Breast epithelium (tissue), 4 donors: ENCODE measurements around the gene TXNL4A. TPM values are rescaled to one million over a fixed set of nuclear protein-coding genes. Genes with fewer than 3 reads are reported as not detected.

Experiments used
- DNase-seq, 2 donors: peaks; one replicate each; pipeline ENCODE4 v3.0.0-alpha.2; 2019; ENCODE audit warnings: low spot score in 2 of 2
- H3K27ac ChIP-seq, 2 donors: fragments of 200-600 bp; sonication (generic) in 1 of 2; one replicate each; pipeline ENCODE4 v1.5.1; 2016 to 2019; ENCODE audit warnings: mild to moderate bottlenecking in 1 of 2
- H3K27me3 ChIP-seq, 2 donors: fragments of 200-600 bp; sonication (generic) in 1 of 2; one replicate each; pipeline versions ENCODE4 v1.5.1 to v1.6.0; 2017 to 2019; ENCODE audit warnings: control low read depth in 1 of 2, mild to moderate bottlenecking in 1 of 2
- H3K36me3 ChIP-seq: fragments of 200-600 bp; one replicate; pipeline ENCODE4 v1.5.1; 2019
- H3K4me1 ChIP-seq, 2 donors: fragments of 200-600 bp; sonication (generic); one replicate each; pipeline ENCODE4 v1.5.1; 2016 to 2019; ENCODE audit warnings: control low read depth in 1 of 2
- H3K4me3 ChIP-seq, 3 donors: fragments of 200-600 bp; sonication (generic); 1 replicate in 2 of 3; 2 replicates in 1 of 3; pipeline ENCODE4 v1.5.1; 2016 to 2019; ENCODE audit warnings: mild to moderate bottlenecking in 3 of 3, moderate library complexity in 2 of 3
- H3K9me3 ChIP-seq, 2 donors: fragments of 200-600 bp; sonication (generic) in 1 of 2; one replicate each; pipeline ENCODE4 v1.5.1; 2016 to 2019; ENCODE audit warnings: control low read depth in 1 of 2
- CTCF ChIP-seq, 3 donors: fragments of 450-650 bp; IDR thresholded peaks; one replicate each; pipeline ENCODE4 v1.5.1; 2016 to 2017; ENCODE audit warnings: antibody characterized with exemption in 3 of 3, mild to moderate bottlenecking in 3 of 3, moderate library complexity in 3 of 3
- POLR2A ChIP-seq: fragments of 450-650 bp; IDR thresholded peaks from one replicate; pipeline ENCODE4 v1.6.1; 2016; ENCODE audit warnings: antibody characterized with exemption, mild to moderate bottlenecking, moderate library complexity
- POLR2AphosphoS5 ChIP-seq, 3 donors: sonication (generic); formaldehyde crosslinking; IDR thresholded peaks; one replicate each; pipeline ENCODE4 v1.6.1; 2017; ENCODE audit warnings: antibody characterized with exemption in 3 of 3
- intact Hi-C: fragments of 100-400 bp; cut with DNase I; formaldehyde crosslinking; loops from one replicate; pipeline ENCODE4 v1.15.1; 2023; ENCODE audit warnings: low total_unique reads
- total RNA-seq, 3 donors: library from RNA; depleted of rRNA; stranded (reverse); fragments of >200 nt; gene quantifications; one replicate each; pipeline ENCODE4 v1.1.0, GENCODE V29; 2016

Gene TXNL4A
- total RNA-seq, 3 donors from 2014 or later = 21.4 to 39.2 (median 23.9) TPM

- intact Hi-C loops = no loop called here
- peak overlapping the region in 1 of 2 donors; percentile 98 for H3K27ac ChIP-seq
- peak overlapping the region in 2 of 3 donors; percentile 90 to 91 for H3K4me3 ChIP-seq
- H3K27me3 ChIP-seq = no peaks in the 10 kb centered on the region
- H3K36me3 ChIP-seq = no peaks in the 10 kb centered on the region
- peaks cover 4 to 11% of the 10 kb centered on the region in 2 donors for H3K4me1 ChIP-seq
- TF ChIP-seq POLR2A (no peak), POLR2AphosphoS5 (IDR thresholded peaks at IDR 0.05) (no peak), CTCF (IDR thresholded peaks at IDR 0.05) (no peak)
- no peak for DNase-seq
- no peaks in the 10 kb centered on the region for H3K9me3 ChIP-seq
Measured at GRCh38 chr18:79986726-79987125, 1.6 kb downstream of the TXNL4A start.

GRCh38 chr18:79985172-79985571 lies 3.2 kb downstream of the TXNL4A start:
- H3K4me3 ChIP-seq = no peak overlapping the region
- H3K9me3 ChIP-seq = no peaks in the 10 kb centered on the region
- H3K27me3 ChIP-seq = no peaks in the 10 kb centered on the region
- no peak overlapping the region for H3K27ac ChIP-seq
- no peaks in the 10 kb centered on the region for H3K36me3 ChIP-seq
- TF ChIP-seq CTCF (IDR thresholded peaks at IDR 0.05) = no peak
- no peak for TF ChIP-seq POLR2AphosphoS5 (IDR thresholded peaks at IDR 0.05)
- TF ChIP-seq POLR2A = no peak
- H3K4me1 ChIP-seq = peaks cover 4 to 11% of the 10 kb centered on the region in 2 donors
- DNase-seq = no peak
- intact Hi-C loops = no loop called here

- H3K27ac ChIP-seq = no peak overlapping the region
- no peaks in the 10 kb centered on the region for H3K36me3 ChIP-seq
- H3K27me3 ChIP-seq = no peaks in the 10 kb centered on the region
- no peaks in the 10 kb centered on the region for H3K9me3 ChIP-seq
- no peak for DNase-seq
- intact Hi-C loops = no loop called here
- TF ChIP-seq POLR2AphosphoS5 (IDR thresholded peaks at IDR 0.05) (no peak), POLR2A (no peak), CTCF (IDR thresholded peaks at IDR 0.05) (no peak)
- no peak overlapping the region for H3K4me3 ChIP-seq
- H3K4me1 ChIP-seq = peaks cover 4 to 11% of the 10 kb centered on the region in 2 donors
Measured at GRCh38 chr18:79983793-79984192, 4.6 kb downstream of the TXNL4A start.

- intact Hi-C loops = no loop called here
- no peaks in the 10 kb centered on the region for H3K27me3 ChIP-seq
- TF ChIP-seq CTCF (IDR thresholded peaks at IDR 0.05) (no peak), POLR2AphosphoS5 (IDR thresholded peaks at IDR 0.05) (peak in 1 of 3 donors; percentile 33)
- no peaks in the 10 kb centered on the region for H3K36me3 ChIP-seq
- H3K4me1 ChIP-seq = peaks cover 4 to 11% of the 10 kb centered on the region in 2 donors
- H3K9me3 ChIP-seq = no peaks in the 10 kb centered on the region
- peak overlapping the region; percentile 44 to 63 for H3K27ac ChIP-seq
- H3K4me3 ChIP-seq = no peak overlapping the region
- DNase-seq = peak in 1 of 2 donors; percentile 48
Measured at GRCh38 chr18:79983253-79983652, 5.1 kb downstream of the TXNL4A start.

- peaks cover 4 to 11% of the 10 kb centered on the region in 2 donors for H3K4me1 ChIP-seq
- peak in 1 of 2 donors; percentile 27 for DNase-seq
- peak overlapping the region; percentile 44 to 63 for H3K27ac ChIP-seq
- H3K27me3 ChIP-seq = no peaks in the 10 kb centered on the region
- intact Hi-C loops = no loop called here
- no peaks in the 10 kb centered on the region for H3K9me3 ChIP-seq
- no peak for TF ChIP-seq CTCF (IDR thresholded peaks at IDR 0.05)
- no peak overlapping the region for H3K4me3 ChIP-seq
- no peaks in the 10 kb centered on the region for H3K36me3 ChIP-seq
Measured at GRCh38 chr18:79982736-79983135, 5.6 kb downstream of the TXNL4A start.
